NCI-H187 (cell line): ENCODE measurements around the gene NSMCE1.

Experiments
- DNase-seq, 2 experiments: peaks; one replicate each; lab custom pipeline; 2025; lab: John Stamatoyannopoulos, UW

The NSMCE1 gene

DNA sequence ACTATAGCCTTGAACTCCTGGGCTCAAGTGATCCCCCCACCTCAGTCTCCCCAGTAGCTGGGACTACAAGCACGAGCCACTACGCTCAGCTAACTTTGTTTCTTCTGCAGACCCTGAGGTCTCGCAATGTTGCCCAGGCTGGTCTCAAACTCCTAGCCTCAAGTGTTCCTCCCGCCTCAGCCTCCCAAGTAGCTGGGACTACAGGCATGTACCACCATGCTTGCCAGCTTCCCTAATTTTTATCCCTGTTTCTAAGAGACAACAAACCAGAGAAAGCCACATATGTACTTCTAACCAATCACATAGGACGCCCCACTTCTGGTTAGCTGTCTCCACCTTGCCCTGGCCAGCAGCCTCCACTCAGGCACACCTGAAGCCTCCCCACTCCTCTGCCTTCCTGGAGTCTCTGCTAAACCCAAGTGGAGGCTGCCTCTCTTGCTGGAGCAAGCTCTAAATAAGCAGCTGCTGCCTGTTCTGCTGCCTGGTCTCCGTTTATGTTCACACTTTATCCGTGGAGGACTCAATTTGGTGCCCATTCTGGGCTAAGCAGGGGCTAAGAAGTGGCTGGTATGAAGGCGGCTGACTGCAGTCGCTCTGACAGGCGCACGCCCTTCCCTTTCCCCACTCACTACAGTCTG, 24.7 kb downstream of the NSMCE1 start:
- DNase-seq = no peak

- no peak for DNase-seq
These were observed 25.5 kb downstream of the NSMCE1 start for GRCh38 chr16:27242868-27243590.

DNA sequence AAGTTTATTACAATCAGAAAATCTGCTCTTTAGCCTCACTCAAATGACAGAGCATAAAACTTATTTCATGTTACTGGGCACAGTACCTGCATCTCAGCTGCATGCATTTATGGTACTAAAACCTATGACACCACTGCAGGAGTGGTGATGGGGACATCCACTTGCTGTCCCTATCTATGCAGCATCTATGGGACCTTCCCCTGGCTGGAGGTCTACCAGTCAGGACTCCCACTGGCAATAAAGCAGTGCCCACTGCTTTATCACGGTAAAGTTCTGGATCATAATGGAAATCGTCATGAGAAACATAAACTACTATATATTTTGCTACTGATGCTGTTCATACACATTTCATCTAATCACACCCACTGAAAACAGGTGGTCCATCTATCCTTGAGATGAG, 26.2 kb downstream of the NSMCE1 start:
- no peak for DNase-seq

GRCh38 chr16:27241658-27242057, 26.9 kb downstream of the NSMCE1 start:
- no peak for DNase-seq

DNA sequence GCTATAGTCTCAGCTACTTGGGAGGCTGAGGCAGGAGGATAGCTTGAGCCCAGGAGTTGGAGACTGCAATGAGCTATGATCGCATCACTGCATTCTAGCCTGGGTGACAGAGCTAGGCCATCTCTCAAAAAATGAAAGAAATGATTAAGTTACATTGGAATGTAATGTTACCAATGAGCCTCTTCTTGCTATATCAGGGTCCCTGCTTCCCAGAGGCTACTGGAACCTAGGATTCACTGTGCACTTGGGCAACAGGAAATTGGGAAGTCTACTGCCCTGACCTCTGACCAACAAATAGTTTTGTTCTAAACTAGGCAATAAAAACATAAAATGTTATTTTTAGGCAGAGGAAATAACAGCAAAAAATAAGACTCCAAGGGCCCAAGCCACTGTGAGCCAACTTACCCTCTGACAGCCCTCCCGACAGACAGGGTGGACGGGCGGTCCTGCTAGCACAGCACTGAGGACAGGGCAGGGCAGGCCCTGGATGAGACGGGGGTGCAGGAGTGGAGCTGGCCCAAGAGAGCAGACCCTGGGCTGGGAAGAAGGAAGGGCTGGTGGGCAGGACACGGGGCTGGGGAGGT, 27.5 kb downstream of the NSMCE1 start:
- DNase-seq = no peak

GRCh38 chr16:27239906-27240655, 28.5 kb downstream of the NSMCE1 start:
- no peak for DNase-seq

DNA sequence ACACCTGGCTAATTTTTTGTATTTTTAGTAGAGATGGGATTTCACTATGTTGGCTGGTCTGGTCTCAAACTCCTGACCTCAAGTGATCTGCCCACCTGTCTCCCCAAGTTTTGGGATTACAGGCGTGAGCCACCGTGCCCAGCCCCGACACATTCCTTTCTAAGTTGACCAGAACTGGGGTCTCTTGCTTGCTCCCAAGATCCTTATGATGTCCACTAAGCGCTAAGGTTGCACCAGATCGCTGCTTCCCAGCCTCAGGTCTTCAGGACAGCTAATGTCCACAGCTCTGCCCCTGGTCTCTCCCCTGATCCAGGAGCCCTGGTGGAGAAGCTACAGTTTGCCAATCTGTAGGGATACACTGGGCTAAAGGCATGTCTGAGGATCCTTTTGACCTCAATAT, 29.5 kb downstream of the NSMCE1 start:
- DNase-seq = no peak

GRCh38 chr16:27238591-27238990, 30.0 kb downstream of the NSMCE1 start:
- DNase-seq = no peak

- DNase-seq = no peak
These were observed 30.5 kb downstream of the NSMCE1 start for GRCh38 chr16:27238016-27238587.

DNA sequence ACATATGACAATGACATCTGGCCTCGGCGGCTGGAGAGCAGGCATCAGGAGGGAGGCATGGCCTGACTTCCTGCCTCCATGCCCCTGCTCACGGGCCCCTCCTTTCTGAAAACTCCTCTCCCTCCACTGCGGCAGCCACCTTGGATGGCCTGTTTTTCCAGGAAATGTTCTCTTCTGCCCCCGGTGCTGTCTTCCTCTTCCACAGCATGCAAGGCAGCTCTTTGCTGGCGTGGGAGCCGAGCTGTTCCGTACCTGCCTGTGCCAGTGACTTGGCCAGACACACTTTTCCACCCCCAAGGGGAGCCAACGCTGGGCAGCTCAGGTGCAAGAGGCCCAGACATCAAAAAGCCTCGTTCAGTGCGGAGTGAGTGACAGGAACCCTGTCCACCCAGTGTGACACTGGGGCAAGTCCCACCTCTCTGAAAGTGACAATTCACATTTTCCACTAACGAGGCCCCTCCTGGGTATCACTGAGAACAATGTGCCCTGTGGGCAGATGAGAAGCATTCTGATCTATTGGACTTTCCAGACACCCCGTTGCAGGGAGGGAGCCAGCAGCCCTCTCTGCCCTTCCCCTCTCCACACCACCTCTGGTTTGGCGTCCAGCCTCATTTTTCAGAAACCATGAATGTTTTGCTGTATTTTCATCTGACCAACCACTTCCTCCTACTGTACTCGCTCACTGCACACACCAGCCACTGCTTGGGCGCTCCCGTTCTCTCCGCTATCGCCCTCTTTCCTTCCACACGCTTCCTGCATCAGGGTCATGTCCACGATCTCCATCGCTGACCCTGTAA, 31.2 kb downstream of the NSMCE1 start:
- DNase-seq = no peak

GRCh38 chr16:27236635-27237218, 31.8 kb downstream of the NSMCE1 start:
- no peak for DNase-seq

DNA sequence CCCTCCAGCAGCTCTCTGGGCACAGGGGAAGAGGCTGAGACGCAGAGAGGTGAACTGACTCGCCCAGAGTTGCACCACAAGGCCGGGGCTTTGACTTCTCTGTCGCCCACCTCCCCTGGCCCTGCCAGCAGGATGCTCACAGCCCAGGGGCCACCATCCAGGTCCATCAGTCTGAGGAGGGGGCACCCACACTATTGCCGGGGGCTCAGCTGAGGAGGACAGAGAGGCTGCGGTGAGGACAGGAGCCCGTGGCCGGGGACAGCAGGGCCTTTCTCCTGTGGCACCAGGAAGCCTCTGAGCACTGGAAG, 32.7 kb downstream of the NSMCE1 start:
- no peak for DNase-seq

DNA sequence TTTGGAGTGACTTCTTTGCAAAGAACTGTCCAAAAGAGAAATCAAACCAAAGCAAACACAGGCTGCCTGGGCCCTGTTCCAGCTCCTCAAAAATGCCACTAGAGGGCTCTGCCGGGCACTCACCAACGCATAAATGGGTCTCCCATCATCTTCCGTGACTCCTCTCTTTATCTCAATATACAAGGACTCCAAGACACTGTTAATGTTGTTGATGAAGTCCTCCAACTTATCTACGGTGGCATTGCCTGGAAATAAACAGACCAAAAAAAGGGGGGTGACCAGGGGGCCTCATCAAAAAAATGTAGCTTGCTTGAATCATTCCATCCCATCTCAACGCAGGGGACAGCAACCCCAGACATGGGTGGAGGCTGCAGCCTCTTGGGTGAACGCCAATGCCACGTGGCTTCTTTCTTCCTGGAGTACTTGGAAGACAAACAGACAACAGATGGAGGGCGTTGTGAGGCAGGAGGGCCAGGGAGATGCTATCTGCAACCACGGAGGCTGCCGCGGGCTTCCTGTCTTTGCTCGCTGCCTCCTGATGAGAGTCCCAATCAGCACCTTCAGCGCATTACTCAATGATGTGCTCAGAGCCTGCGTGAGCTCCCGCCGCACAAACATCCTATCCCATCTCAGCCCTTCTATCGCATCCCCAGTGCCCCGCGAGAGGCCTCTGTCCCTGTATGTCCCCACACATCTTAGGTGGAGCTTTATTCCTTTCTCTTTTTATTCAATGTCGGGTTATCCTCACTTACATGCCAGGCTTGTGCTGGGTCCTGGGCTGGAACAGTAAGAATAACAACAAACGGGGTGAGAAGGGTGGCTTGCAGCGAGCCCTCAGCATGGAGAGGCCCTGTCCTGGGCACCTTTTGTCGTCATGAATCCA, 33.3 kb downstream of the NSMCE1 start:
- no peak for DNase-seq

DNA sequence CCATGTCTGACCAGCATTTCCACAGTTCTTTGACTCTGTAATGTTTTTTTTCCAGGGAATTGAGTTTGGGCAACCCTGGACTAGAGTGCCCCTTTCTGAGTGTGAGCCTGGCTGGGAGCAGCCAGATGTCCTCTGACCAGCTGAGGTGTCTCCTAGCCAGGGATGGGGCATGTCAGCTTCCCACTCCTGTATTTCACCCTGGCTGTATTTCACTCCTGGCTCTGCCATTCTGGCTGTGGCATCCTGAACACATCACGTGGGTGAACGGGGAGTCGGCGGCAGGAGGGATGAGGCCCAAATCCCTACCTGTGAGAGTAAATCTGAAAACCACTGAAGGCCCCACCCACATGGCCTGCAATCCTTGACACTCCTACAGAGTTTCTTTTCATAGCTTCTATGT, 34.0 kb downstream of the NSMCE1 start:
- DNase-seq = no peak

GRCh38 chr16:27234171-27234570, 34.4 kb downstream of the NSMCE1 start:
- DNase-seq = no peak

DNA sequence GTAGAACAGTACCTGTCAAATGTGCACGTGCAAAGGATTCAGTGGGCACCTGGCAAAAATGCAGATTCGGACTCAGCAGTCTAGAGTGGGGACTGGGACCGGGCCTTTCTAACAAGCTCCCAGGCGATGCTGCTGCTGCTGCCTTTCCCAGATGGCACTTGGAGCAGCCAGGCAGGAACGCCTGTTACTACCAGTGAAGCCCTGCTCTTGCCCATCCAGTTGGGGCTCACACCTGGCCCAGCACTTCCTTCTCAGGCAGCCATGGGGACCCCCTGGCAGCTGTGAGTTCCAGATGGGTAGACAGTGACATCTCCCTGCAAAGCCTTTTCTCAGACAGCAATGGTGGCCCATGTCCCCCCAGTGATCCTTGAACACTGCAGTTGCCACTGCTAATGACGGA, 34.8 kb downstream of the NSMCE1 start:
- no peak for DNase-seq

- DNase-seq = no peak
These were observed 35.5 kb downstream of the NSMCE1 start for GRCh38 chr16:27232901-27233625.

GRCh38 chr16:27232061-27232900, 36.3 kb downstream of the NSMCE1 start:
- DNase-seq = no peak

DNA sequence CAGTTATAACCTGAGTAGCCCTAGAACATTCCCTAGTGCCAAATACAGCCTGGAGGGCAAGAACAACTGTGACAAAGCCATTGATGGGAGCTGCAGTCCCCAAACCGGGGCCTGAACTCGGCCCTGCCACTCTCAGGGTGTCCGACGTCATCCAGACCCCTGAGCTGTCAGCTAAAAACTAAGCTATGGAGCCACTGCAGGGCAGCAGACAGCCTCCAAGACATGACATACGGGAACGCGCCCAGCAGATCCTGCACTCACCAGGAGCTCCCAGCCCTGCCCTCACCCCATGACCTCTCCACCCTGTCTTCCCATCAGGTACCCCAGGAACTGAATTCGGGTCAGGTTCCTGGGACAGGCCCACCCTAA, 36.9 kb downstream of the NSMCE1 start:
- no peak for DNase-seq
